Measurements from ENCODE around the gene TMEM61. TPM values are rescaled to one million over a fixed set of nuclear protein-coding genes. Genes with fewer than 3 reads are reported as not detected.
A peak's percentile ranks its signal among the peaks of the same experiment; 100 is the strongest.

Gene TMEM61
- total RNA-seq, 1 experiment from 2014 or later, result 0.95 TPM

DNA sequence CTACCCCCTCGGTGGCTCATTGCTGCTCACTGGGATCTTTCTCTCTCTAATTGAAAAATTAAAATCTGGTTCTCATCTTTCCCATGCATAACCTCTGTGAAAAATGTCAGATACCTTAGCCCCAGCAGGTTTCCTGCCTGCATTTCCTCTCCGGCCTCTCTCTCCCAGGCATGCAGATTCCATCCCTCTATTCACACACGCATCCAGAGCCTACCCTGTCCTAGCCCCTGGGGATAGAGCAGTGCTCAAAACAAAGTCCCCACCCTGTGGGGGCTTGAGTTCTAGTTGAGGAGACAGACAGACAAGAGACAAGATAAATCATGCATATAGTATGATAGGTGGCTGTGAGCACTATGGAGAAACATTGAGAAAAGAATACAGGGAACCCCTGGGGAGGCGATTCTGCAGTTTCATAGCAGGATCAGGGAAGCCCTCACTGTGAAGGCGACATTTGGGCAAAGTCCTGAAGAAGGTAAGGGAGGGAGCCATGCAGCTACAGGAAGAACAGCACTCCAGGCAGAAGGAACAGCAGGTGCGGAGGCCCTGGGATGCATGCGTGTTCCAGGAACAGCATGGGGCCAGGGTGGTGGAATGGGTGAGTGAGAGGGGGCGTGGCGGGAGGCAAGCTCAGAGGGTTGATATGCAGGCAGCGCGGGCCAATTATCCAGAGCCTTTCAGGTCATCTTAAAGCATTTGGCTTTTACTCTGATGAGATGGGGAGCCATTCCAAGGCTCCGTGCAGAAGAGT, 14.8 kb downstream of the TMEM61 start:
- CTCF ChIA-PET, result interaction anchor here (1.1 kb wide), 1 partner anchor 44 kb away, joined by 4 read pairs; no protein-coding TSS in a partner anchor
- ATAC-seq, result no peak
- intact Hi-C loops (cut with micrococcal nuclease), result loop anchor here (5.0 kb wide), 1 partner anchor 323 kb away; no protein-coding TSS in a partner anchor

GRCh38 chr1:54995835-54996234, 15.4 kb downstream of the TMEM61 start:
- no peaks in the 10 kb centered on the region for H3K79me2 ChIP-seq (ENCODE audit: low read length)
- ChIA-PET CTCF (interaction anchor here (1.2 to 1.7 kb wide), 3 partner anchors 26 to 51 kb away, joined by 7 to 18 read pairs (median 12); no protein-coding TSS in a partner anchor), POLR2A (ENCODE audit: unreplicated experiment) (no interaction called here)
- intact Hi-C loops (cut with micrococcal nuclease), result loop anchor here (1.0 to 5.0 kb wide), 4 partner anchors 26 to 324 kb away; no protein-coding TSS in a partner anchor
- H3K4me2 ChIP-seq (ENCODE audit: low read length), result peak overlapping the region; percentile 31; the same call in 1 of the 2 replicates
- DNase-seq, result no peak
- H3K4me3 ChIP-seq (ENCODE audit: low read length), result no peak overlapping the region
- H3K4me1 ChIP-seq (ENCODE audit: insufficient read depth, low read length), result no peaks in the 10 kb centered on the region
- BruUV-seq (replicated peaks), result no TSS peak
- no peak for TF ChIP-seq EZH2 (IDR thresholded peaks at IDR 0.05; ENCODE audit: low read length, unreplicated experiment)
- no peak for TF ChIP-seq CTCF (conservative IDR thresholded peaks at IDR 0.05; ENCODE audit: low read depth, low read length)
- TF ChIP-seq EZH2phosphoT487 (IDR thresholded peaks at IDR 0.05; ENCODE audit: borderline replicate concordance, low read length), result no peak
- H3F3A ChIP-seq (ENCODE audit: low read length, unreplicated experiment), result no peaks in the 10 kb centered on the region
- H2AFZ ChIP-seq (ENCODE audit: low read length), result 0 out of 2 replicates have a peak overlapping the region, but pooled peaks have one; percentile 47
- H3K27me3 ChIP-seq (ENCODE audit: low read length), result no peaks in the 10 kb centered on the region
- H3K27ac ChIP-seq (ENCODE audit: low read length), result no peak overlapping the region
- H4K20me1 ChIP-seq (ENCODE audit: low read length), result no peaks in the 10 kb centered on the region
- H3K36me3 ChIP-seq (ENCODE audit: low read depth, low read length), result no peaks in the 10 kb centered on the region
- no peaks in the 10 kb centered on the region for H3K9me3 ChIP-seq (ENCODE audit: low read length)
- no peak overlapping the region for H3K9ac ChIP-seq (ENCODE audit: low read length)
- ATAC-seq, result no peak
- no peaks in the 10 kb centered on the region for H3K9me2 ChIP-seq (replicated peaks; ENCODE audit: low read length)

More for the DNA sequence above, 14.8 kb downstream of the TMEM61 start:
- H3K27ac ChIP-seq (ENCODE audit: low read length), result no peak overlapping the region
- H3K36me3 ChIP-seq (ENCODE audit: low read depth, low read length), result no peaks in the 10 kb centered on the region
- H3K9ac ChIP-seq (ENCODE audit: low read length), result no peak overlapping the region
- no peaks in the 10 kb centered on the region for H3K4me1 ChIP-seq (ENCODE audit: insufficient read depth, low read length)
- POLR2A ChIA-PET (ENCODE audit: unreplicated experiment), result no interaction called here
- no peaks in the 10 kb centered on the region for H3K9me3 ChIP-seq (ENCODE audit: low read length)
- no peaks in the 10 kb centered on the region for H3K79me2 ChIP-seq (ENCODE audit: low read length)
- no TSS peak for BruUV-seq (replicated peaks)
- DNase-seq, result no peak
- H2AFZ ChIP-seq (ENCODE audit: low read length), result no peak overlapping the region
- H3F3A ChIP-seq (ENCODE audit: low read length, unreplicated experiment), result no peaks in the 10 kb centered on the region
- no peaks in the 10 kb centered on the region for H3K27me3 ChIP-seq (ENCODE audit: low read length)
- no peaks in the 10 kb centered on the region for H4K20me1 ChIP-seq (ENCODE audit: low read length)
- H3K4me2 ChIP-seq (ENCODE audit: low read length), result no peak overlapping the region
- TF ChIP-seq EZH2phosphoT487 (IDR thresholded peaks at IDR 0.05; ENCODE audit: borderline replicate concordance, low read length) (no peak), EZH2 (IDR thresholded peaks at IDR 0.05; ENCODE audit: low read length, unreplicated experiment) (no peak), CTCF (conservative IDR thresholded peaks at IDR 0.05; ENCODE audit: low read depth, low read length) (no peak)
- H3K9me2 ChIP-seq (replicated peaks; ENCODE audit: low read length), result no peaks in the 10 kb centered on the region
- no peak overlapping the region for H3K4me3 ChIP-seq (ENCODE audit: low read length)

Measured in PC-3 (cell line).